ENCODE results near the gene ENOX2. TPM values are rescaled to one million over a fixed set of nuclear protein-coding genes. Genes with fewer than 3 reads are reported as not detected.

Gene ENOX2
- total RNA-seq, 1 donor from 2014 or later = 10.7 TPM

- DNase-seq (ENCODE audit: low read depth in 2 of 2) = no peak
These were observed 256.9 kb downstream of the ENOX2 start for GRCh38 chrX:130645955-130646583.

- DNase-seq (ENCODE audit: low read depth in 2 of 2) = no peak
These were observed 265.4 kb downstream of the ENOX2 start for GRCh38 chrX:130637591-130637990.

- no peak for DNase-seq (ENCODE audit: low read depth in 2 of 2)
These were observed 266.7 kb downstream of the ENOX2 start for GRCh38 chrX:130636277-130636676.

DNA sequence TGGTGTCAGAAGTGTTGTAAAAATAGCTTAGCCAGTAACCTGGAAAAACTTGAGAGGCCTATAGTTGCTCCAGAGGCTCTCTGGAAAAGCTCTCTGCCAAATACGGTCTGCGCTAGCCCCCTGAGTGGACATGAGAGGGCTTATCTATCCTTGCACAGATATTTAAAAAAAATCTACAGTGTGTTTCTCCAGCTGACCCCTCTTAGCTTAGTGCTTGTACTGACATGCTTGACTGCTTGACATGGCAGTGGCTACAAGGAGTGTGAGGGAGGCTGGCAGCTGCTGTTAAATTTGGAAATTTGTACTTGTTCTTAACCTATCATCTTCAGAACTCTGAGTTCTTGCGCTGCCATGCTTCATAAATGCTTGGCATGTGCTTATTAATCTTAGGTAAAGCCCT lies 272.0 kb downstream of the ENOX2 start:
- DNase-seq (ENCODE audit: low read depth in 2 of 2) = no peak

DNA sequence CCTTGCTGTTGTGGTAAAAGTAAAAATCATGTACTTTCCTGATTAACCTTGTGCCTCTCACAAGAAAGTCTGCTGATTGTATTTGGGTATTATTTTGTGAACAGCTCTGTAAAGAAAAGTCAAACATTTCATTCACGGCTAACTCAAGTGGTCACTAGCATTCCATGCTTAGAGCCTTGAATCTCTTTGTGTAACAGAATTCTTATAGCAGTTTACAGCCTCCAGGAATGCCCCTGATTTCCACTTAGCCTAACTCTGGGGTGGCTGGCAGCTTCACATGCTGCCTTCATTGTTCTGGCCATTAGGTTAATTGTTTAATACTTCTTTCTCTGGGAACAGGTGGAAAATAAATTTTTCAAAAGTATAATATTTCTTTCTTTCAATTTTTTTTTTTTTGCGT lies 274.5 kb downstream of the ENOX2 start:
- DNase-seq (ENCODE audit: low read depth in 2 of 2) = no peak

GRCh38 chrX:130626521-130626920 lies 276.5 kb downstream of the ENOX2 start:
- DNase-seq (ENCODE audit: low read depth in 2 of 2) = no peak

DNA sequence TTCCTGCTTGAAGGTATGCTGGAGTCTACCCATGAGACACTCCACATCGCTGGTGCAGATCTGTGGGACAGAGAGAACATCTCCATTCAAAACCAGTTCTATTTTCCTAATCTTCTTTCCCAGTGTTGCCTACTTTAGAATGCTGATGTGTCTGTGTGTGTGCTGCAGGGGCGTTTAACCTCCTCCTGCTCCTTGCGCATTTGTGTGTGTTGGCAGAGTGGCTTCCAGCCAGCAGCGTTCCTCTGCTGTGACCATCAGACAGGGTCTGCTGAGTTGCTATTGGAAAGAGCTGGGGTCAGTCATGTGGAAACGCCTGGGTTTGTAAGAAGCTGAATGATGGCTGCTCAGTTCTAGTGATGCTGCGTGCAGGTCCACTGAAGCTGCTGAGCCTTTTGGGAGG lies 277.6 kb downstream of the ENOX2 start:
- DNase-seq (ENCODE audit: low read depth in 2 of 2) = no peak

DNA sequence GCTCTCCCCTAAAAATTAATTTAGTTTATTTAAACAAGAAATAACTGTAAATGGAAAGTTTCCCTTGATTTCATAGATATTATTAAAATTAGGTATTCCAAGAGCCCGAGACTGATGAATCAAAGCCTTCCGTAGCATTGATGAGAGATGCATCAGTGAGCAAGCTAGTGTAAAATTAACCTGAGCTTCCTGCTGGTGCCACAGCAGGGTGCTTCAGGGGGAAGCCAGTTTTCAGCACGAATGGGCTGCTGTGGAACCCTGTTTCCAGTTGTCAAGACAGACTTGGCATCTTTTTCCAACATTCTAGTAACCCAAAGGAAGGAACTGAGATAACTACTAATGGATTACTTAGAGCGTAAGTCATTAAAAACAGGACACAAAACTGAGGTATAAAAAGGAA lies 279.5 kb downstream of the ENOX2 start:
- DNase-seq (ENCODE audit: low read depth in 2 of 2) = no peak

DNA sequence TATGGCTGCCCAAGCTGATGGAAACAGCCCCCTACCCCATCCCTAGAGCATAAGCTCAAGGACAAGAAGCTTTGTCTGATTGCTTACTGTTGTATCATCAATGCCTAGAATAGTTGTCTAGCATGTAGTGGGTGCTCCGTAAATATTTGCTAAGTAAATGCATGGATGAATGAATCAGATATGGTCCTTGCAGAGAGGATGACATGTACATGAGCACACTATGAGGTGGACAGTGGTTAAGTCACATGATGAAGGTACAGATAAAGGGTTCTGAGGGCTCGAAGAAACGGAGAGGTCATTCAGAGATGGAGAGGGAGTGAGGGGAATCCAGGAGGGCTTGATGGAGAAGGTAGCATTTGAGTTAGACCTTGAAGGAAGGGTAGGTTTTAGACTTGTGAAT lies 287.1 kb downstream of the ENOX2 start:
- no peak for DNase-seq (ENCODE audit: low read depth in 2 of 2)

- no peak for DNase-seq (ENCODE audit: low read depth in 2 of 2)
These were observed 295.6 kb downstream of the ENOX2 start for GRCh38 chrX:130607431-130607830.

DNA sequence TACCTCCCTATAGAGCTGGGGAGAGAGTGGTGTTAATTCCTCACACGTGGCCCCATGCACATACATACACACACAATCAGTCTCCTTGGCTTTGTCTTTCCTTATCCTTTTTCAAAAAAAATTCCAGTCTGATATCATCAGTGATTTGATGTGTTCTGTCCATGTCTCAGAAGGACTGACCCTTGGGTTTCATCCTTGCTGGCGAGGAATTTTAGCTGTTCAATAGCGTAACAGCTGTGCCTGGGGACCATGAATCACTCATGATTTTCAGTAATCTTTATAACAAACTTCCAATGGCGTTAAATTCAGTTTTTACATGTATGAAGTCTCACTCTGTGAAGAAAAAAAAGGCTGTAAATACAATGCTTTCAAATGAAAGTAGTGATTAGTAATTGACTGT lies 296.6 kb downstream of the ENOX2 start:
- no peak for DNase-seq (ENCODE audit: low read depth in 2 of 2)

- no peak for DNase-seq (ENCODE audit: low read depth in 2 of 2)
These were observed 298.1 kb downstream of the ENOX2 start for GRCh38 chrX:130604882-130605281.

DNA sequence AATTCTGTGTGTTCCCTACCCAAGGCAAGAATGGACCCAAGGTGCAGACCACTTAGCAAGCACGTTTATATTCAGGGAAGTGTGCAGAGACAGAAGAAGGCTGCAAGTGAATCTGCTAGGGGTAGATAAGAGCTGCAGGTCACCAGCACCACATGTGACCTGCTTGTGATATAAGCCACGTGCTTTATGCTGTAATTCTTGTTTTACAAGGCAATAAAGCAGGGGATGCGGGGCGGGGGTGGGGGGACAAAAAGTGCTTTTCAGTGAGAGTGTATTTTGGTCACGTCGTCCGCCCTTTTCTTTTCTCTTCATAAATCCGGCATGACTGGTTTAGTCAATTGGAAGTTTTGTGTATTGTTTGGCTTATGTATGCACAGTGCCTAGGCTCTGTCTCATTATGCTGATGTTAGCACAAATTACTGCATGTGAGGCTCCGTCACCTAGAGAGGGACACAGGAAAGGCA lies 308.5 kb downstream of the ENOX2 start:
- DNase-seq (ENCODE audit: low read depth in 2 of 2) = no peak

DNA sequence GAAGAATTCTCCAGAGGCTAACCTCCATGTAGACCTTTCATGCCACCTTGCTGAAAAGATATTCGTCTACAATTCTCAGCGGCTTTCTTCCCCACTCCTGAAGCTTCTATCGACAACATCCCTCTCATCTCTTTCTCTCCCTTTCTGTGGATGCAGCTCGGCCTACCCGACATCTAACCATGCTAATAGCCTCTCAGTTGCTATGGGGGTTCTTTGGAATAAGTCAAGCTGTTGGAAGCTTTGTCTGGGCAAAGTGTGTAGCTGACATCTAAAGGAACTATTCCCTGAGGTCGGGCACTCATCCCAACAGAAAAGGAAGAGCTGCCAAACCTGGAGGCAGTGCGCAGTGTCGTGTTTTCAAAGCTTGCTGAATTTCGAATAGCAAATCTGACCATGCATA lies 309.1 kb downstream of the ENOX2 start:
- no peak for DNase-seq (ENCODE audit: low read depth in 2 of 2)

DNA sequence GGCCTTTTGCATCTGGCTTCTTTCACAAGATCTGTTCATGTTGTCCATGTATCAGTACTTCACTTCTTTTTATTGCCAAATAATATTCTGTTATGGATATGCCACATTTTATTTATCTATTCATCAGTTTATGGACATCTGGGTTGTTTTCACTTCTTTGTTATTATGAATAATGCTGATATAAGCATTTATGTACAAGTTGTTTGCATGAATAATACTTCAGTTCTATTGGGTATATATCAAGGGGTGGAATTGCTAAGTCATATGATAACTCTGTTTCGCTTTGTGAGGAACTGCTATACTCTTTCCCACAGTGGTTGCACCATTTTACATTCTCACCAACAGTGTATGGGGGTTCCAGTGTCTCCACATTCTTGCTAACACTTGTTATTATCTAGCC lies 310.8 kb downstream of the ENOX2 start:
- DNase-seq (ENCODE audit: low read depth in 2 of 2) = no peak

GRCh38 chrX:130578906-130579305 lies 324.1 kb downstream of the ENOX2 start:
- DNase-seq (ENCODE audit: low read depth in 2 of 2) = no peak

GRCh38 chrX:130577431-130577830 lies 325.6 kb downstream of the ENOX2 start:
- no peak for DNase-seq (ENCODE audit: low read depth in 2 of 2)

DNA sequence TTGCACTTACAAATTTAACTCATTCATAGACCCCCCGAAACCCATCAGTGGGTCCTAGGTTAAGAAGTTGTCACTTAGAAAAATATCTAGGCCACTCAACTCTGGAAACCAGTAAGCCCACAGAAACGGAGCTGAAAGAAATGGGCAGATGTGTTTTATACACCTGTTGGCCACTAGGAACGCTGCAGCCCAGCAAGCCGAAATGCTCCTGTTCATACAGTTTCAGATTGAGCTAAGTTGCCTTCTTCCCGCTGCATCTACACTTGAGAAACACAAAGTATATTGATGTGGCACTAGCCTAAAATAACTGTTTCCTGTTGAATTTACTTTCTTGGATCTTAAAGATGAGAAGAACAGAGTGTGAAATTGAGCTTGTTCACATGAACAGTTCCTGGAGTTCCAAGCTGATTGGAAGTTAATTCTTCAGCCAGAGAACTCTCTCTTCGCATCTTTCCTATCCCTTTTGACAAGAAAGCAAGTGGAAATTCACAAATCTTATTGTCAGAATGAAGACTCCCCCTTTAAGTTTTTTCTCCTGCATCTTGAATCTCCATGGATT lies 327.1 kb downstream of the ENOX2 start:
- peak; percentile 12 to 39 for DNase-seq (ENCODE audit: low read depth in 2 of 2)

Other genes starting within 250 kb of the ENOX2 start
- not detected in 2 replicates for gene ARHGAP36, start 155.1 kb upstream of the ENOX2 start, total RNA-seq

All from dermis microvascular lymphatic vessel endothelial cell (primary cell).